K562 (cell line): ENCODE measurements around the gene CENPE. TPM values are rescaled to one million over a fixed set of nuclear protein-coding genes. Genes with fewer than 3 reads are reported as not detected.

Experiments
- ATAC-seq: fragments of 200-7000 bp; cut with Tn5 transposase; 3 replicates; pipeline ENCODE4 v1.9.1; 2020; ENCODE audit warnings: moderate library complexity
- BruUV-seq: library from RNA; stranded (reverse); fragments of 400-500 nt; replicated peaks from 2 replicates; lab custom pipeline; 2021; lab: Mats Ljungman, UMichigan
- CTCF ChIA-PET: fragments of 300-600 bp; formaldehyde crosslinking; extraction: SDS; loops from one replicate; lab custom pipeline; 2021; ENCODE audit warnings: low intra/inter-chr PET ratio; lab: Yijun Ruan, JAX
- POLR2A ChIA-PET: fragments of 300-600, 350-650 bp; sonication (Branson Sonifier 250); formaldehyde crosslinking; extraction: SDS; loops from one replicate; lab custom pipeline; 2021; ENCODE audit warnings: antibody characterized with exemption, inconsistent platforms; lab: Yijun Ruan, JAX
- DNase-seq, 4 experiments: peaks; one replicate each; pipeline versions ENCODE4 v3.0.0 to v3.0.0-alpha.2; 2011 to 2018; ENCODE audit warnings: low spot score in 3 of 4, mixed read lengths in 3 of 4; ENCODE audit errors: extremely low read depth in 1 of 4
- FAIRE-seq: peaks from 2 replicates; lab custom pipeline; 2011; peaks lifted over from hg19 to GRCh38; lab: Jason Lieb, UNC
- H2AFZ ChIP-seq: 2 replicates; pipeline ENCODE4 v1.6.0; 2011; ENCODE audit warnings: low read depth, low read length, control low read depth, inconsistent platforms
- H3K27ac ChIP-seq: fragments of 200-600 bp; 3 replicates; pipeline ENCODE4 v1.8.0; 2011; ENCODE audit warnings: low read depth, mild to moderate bottlenecking, control low read depth, inconsistent platforms, low read length, moderate library complexity, mixed read lengths; ENCODE audit errors: extremely low read depth
- H3K27me3 ChIP-seq, 2 experiments: fragments of 300-600 bp in 1 of 2; 2 replicates in 1 of 2; 3 replicates in 1 of 2; pipeline versions ENCODE4 v1.6.0 to v1.8.0; 2011; ENCODE audit warnings: inconsistent platforms in 2 of 2, low read length in 2 of 2, mild to moderate bottlenecking in 1 of 2, mixed read lengths in 1 of 2, moderate library complexity in 1 of 2; ENCODE audit not compliant: control insufficient read depth in 2 of 2, insufficient read depth in 2 of 2
- H3K36me3 ChIP-seq: fragments of 300-600 bp; 3 replicates; pipeline ENCODE4 v1.8.0; 2011; ENCODE audit warnings: mild to moderate bottlenecking, low read length, inconsistent platforms; ENCODE audit not compliant: control insufficient read depth, insufficient read depth
- H3K4me1 ChIP-seq, 2 experiments: fragments of 200-600 bp in 1 of 2; replicated peaks in 1 of 2; 2 replicates in 1 of 2; 3 replicates in 1 of 2; pipeline versions ENCODE4 v1.5.1 to v1.8.0; 2011; ENCODE audit warnings: inconsistent platforms in 2 of 2, low read length in 2 of 2, mild to moderate bottlenecking in 1 of 2, mixed read lengths in 1 of 2, moderate library complexity in 1 of 2; ENCODE audit not compliant: control insufficient read depth in 2 of 2, insufficient read depth in 2 of 2
- H3K4me2 ChIP-seq: 2 replicates; pipeline ENCODE4 v1.6.1; 2011; ENCODE audit warnings: low read length, control low read depth, inconsistent platforms, mixed read lengths; ENCODE audit not compliant: insufficient read depth
- H3K4me3 ChIP-seq: fragments of 200-600 bp; sonication (generic), shearing (Covaris generic); 2 replicates; pipeline ENCODE4 v1.5.1; 2016; ENCODE audit warnings: control low read depth, inconsistent platforms
- H3K79me2 ChIP-seq: fragments of 200-600 bp; 3 replicates; pipeline ENCODE4 v1.8.0; 2011; ENCODE audit warnings: low read length, inconsistent platforms; ENCODE audit not compliant: control insufficient read depth, insufficient read depth
- H3K9ac ChIP-seq, 2 experiments: 2 replicates each; pipeline versions ENCODE4 v1.6.0 to v1.6.1; 2011; ENCODE audit warnings: low read depth in 2 of 2, low read length in 2 of 2, control low read depth in 1 of 2, inconsistent platforms in 1 of 2, mild to moderate bottlenecking in 1 of 2, mixed read lengths in 1 of 2; ENCODE audit not compliant: insufficient read depth in 1 of 2
- H3K9me1 ChIP-seq: one replicate; pipeline ENCODE4 v1.6.0; 2011; ENCODE audit warnings: inconsistent platforms, mild to moderate bottlenecking, low read length, moderate library complexity; ENCODE audit not compliant: control insufficient read depth, insufficient read depth
- H3K9me3 ChIP-seq: replicated peaks from 2 replicates; pipeline ENCODE4 v1.5.1; 2011; ENCODE audit warnings: low read depth, low read length, inconsistent platforms; ENCODE audit not compliant: control insufficient read depth, insufficient read depth
- H4K20me1 ChIP-seq: replicated peaks from 2 replicates; pipeline ENCODE4 v1.6.1; 2011; ENCODE audit warnings: low read length, inconsistent platforms, mixed read lengths; ENCODE audit not compliant: control insufficient read depth, insufficient read depth
- E2F3 ChIP-seq: fragments of 250-450 bp; sonication (Bioruptor Pico); IDR thresholded peaks from 2 replicates; pipeline ENCODE4 v1.4.0; 2020; ENCODE audit warnings: mild to moderate bottlenecking
- FOXM1 ChIP-seq, 2 experiments: fragments of 450-650 bp in 1 of 2; sonication (generic) in 1 of 2; formaldehyde crosslinking in 1 of 2; IDR thresholded peaks; 2 replicates each; pipeline versions ENCODE4 v1.6.1 to v1.9.0; 2017 to 2022; ENCODE audit warnings: low read depth in 2 of 2, mild to moderate bottlenecking in 2 of 2, missing genetic modification reagents in 1 of 2, moderate library complexity in 1 of 2
- MCM7 ChIP-seq, 2 experiments: fragments of 450-650 bp; IDR thresholded peaks; 2 replicates each; pipeline ENCODE4 v1.6.1; 2016 to 2018
- NBN ChIP-seq: fragments of 450-650 bp; IDR thresholded peaks from 2 replicates; pipeline ENCODE4 v1.6.1; 2016; ENCODE audit warnings: low read depth, mild to moderate bottlenecking
- NFIX ChIP-seq: fragments of 250-450 bp; sonication (Bioruptor Pico); IDR thresholded peaks from 2 replicates; pipeline ENCODE4 v1.4.0; 2020; ENCODE audit warnings: low read depth, mild to moderate bottlenecking, moderate library complexity
- NUFIP1 ChIP-seq: fragments of 450-650 bp; IDR thresholded peaks from 2 replicates; pipeline ENCODE4 v1.6.1; 2018; ENCODE audit not compliant: partially characterized antibody
- POU5F1 ChIP-seq: fragments of 150-350 bp; IDR thresholded peaks from 2 replicates; pipeline ENCODE4 v1.6.1; 2014; ENCODE audit warnings: borderline replicate concordance, low read length, low read depth, mild to moderate bottlenecking; ENCODE audit not compliant: partially characterized antibody
- RFX7 ChIP-seq: fragments of 250-450 bp; sonication (Bioruptor Pico); IDR thresholded peaks from 2 replicates; pipeline ENCODE4 v1.5.1; 2021; ENCODE audit warnings: mild to moderate bottlenecking
- RUNX1 ChIP-seq: sonication (generic); IDR thresholded peaks from 2 replicates; pipeline ENCODE4 v1.6.1; 2016; ENCODE audit warnings: antibody characterized with exemption, low read depth
- SRSF1 ChIP-seq: fragments of 200-400 bp; formaldehyde crosslinking; IDR thresholded peaks from 2 replicates; pipeline ENCODE4 v1.6.1; 2017; ENCODE audit warnings: mild to moderate bottlenecking, low read depth, low read length, moderate library complexity
- TAL1 ChIP-seq: fragments of 450-650 bp; IDR thresholded peaks from 2 replicates; pipeline ENCODE4 v1.6.1; 2016; ENCODE audit warnings: mild to moderate bottlenecking
- ZEB2 ChIP-seq: fragments of 450-650 bp; IDR thresholded peaks from 2 replicates; pipeline ENCODE4 v1.6.1; 2016
- ZFP1 ChIP-seq: fragments of 450-650 bp; formaldehyde crosslinking; IDR thresholded peaks from 2 replicates; pipeline ENCODE4 v1.4.0; 2020; ENCODE audit warnings: mild to moderate bottlenecking, mixed read lengths
- ZHX1 ChIP-seq: fragments of 150-350 bp; conservative IDR thresholded peaks from 2 replicates; pipeline ENCODE4 v1.6.1; 2014; ENCODE audit warnings: low read length
- ZNF384 ChIP-seq: IDR thresholded peaks from 2 replicates; pipeline ENCODE4 v1.6.1; 2012; ENCODE audit warnings: low read depth, low read length, improper control_type of control experiment
- ZNF780A ChIP-seq: fragments of 250-450 bp; sonication (Bioruptor Pico); IDR thresholded peaks from 2 replicates; pipeline ENCODE4 v1.5.0; 2021; ENCODE audit warnings: mild to moderate bottlenecking
- WGBS: fragments of 100-300 bp; shearing (Covaris generic); methylation state at CpG from one replicate; pipeline ENCODE4 v1.1.6; 2016; ENCODE audit warnings: low coverage, mixed read lengths; ENCODE audit not compliant: insufficient coverage; ENCODE audit errors: missing lambda C conversion rate; 5-methylcytosine and 5-hydroxymethylcytosine counted together
- in situ Hi-C: fragments of 300-500 bp; cut with MboI; formaldehyde crosslinking; loops from 4 replicates; pipeline ENCODE4 v1.15.0; 2018; ENCODE audit warnings: inconsistent platforms, mixed read lengths
- intact Hi-C: fragments of 100-400 bp; cut with micrococcal nuclease; formaldehyde crosslinking; loops from 2 replicates; pipeline ENCODE4 v1.14.2; 2022
- polyA plus RNA-seq, 8 experiments: library from polyadenylated mRNA; depleted of rRNA in 4 of 8; stranded (reverse) in 5 of 8; unstranded in 3 of 8; fragments of >200 nt; fragmentation: Nextera tagmentation in 2 of 8; fragmentation: Illumina TruSeq in 1 of 8; extraction: Ambion mirVana in 2 of 8; extraction: Trizol in 1 of 8; gene quantifications; 2 replicates each; pipeline versions ENCODE4 v1.2.1 to v1.2.3, GENCODE V29; 2011 to 2014; ENCODE audit warnings: inconsistent platforms in 1 of 8, missing spikeins in 1 of 8
- total RNA-seq, 7 experiments: library from RNA; depleted of rRNA in 6 of 7; stranded (reverse); fragments of >200 nt in 6 of 7; fragmentation: Illumina TruSeq in 2 of 7; extraction: Trizol in 2 of 7; gene quantifications; 2 replicates each; pipeline versions ENCODE4 v1.2.1 to v1.2.3, GENCODE V29; 2011 to 2021; ENCODE audit warnings: low replicate concordance in 1 of 7
- TF ChIP-seq, protein P1 (sequence below): fragments of 250-450 bp; sonication (Bioruptor Pico); IDR thresholded peaks from 2 replicates; pipeline ENCODE4 v1.5.0; 2021; ENCODE audit warnings: mild to moderate bottlenecking, borderline replicate concordance

Gene CENPE
- total and polyA plus RNA-seq, 9 of the 15 experiments (the other 6 are each of a cell fraction or from before 2014, with no cell fraction given): 9.9 to 53.2 (median 27.4) TPM

- no peak for TF ChIP-seq NUFIP1
- TF ChIP-seq, protein P1, sequence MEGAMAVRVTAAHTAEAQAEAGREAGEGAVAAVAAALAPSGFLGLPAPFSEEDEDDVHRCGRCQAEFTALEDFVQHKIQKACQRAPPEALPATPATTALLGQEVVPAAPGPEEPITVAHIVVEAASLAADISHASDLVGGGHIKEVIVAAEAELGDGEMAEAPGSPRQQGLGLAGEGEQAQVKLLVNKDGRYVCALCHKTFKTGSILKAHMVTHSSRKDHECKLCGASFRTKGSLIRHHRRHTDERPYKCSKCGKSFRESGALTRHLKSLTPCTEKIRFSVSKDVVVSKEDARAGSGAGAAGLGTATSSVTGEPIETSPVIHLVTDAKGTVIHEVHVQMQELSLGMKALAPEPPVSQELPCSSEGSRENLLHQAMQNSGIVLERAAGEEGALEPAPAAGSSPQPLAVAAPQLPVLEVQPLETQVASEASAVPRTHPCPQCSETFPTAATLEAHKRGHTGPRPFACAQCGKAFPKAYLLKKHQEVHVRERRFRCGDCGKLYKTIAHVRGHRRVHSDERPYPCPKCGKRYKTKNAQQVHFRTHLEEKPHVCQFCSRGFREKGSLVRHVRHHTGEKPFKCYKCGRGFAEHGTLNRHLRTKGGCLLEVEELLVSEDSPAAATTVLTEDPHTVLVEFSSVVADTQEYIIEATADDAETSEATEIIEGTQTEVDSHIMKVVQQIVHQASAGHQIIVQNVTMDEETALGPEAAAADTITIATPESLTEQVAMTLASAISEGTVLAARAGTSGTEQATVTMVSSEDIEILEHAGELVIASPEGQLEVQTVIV (CRISPR knock-in tag): no peak
- TF ChIP-seq TAL1: no peak
- no peak for TF ChIP-seq ZEB2
- TF ChIP-seq MCM7 (IDR thresholded peaks at IDR 0.05): no peak
- no peak for TF ChIP-seq E2F3 (CRISPR knock-in tag)
- TF ChIP-seq SRSF1: no peak
- TF ChIP-seq ZNF384: no peak
Observed at GRCh38 chr4:103152381-103152780, 45.8 kb downstream of the CENPE start (continued).

DNA sequence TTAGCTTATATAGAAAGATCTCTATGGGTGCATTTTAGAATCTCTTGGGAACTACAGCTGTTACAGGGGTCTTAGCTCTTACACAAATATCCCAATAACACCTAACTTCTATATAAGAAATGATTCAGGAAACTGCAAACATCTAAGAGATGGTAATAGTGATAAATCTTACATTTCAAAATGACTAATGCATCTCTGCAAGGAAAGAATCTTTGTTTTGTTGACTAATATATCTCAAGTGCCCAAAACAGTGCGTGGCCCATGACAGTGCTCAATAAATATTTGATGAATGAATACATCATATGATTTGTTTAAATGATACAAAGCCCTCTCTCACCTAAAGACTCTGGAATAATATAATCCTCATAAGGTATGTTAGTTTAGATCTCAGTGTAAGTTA is 47.5 kb downstream of the CENPE start:
- Histone ChIP-seq H3K4me3 (no peak overlapping the region), H3K4me1 (no peaks in the 10 kb centered on the region), H3K9me3 (no peaks in the 10 kb centered on the region), H4K20me1 (no peaks in the 10 kb centered on the region), H3K79me2 (no peaks in the 10 kb centered on the region), H3K36me3 (peaks cover 73% of the 10 kb centered on the region), H3K9me1 (no peaks in the 10 kb centered on the region), H3K27ac (no peak overlapping the region), H2AFZ (no peak overlapping the region), H3K27me3 (no peaks in the 10 kb centered on the region), H3K4me2 (no peak overlapping the region), H3K9ac (no peak overlapping the region)
- ATAC-seq: no peak
- in situ Hi-C loops: no loop called here
- CTCF ChIA-PET: no interaction called here
- FAIRE-seq: no peak
- POLR2A ChIA-PET: no interaction called here
- DNase-seq: no peak
- BruUV-seq: no TSS peak
- WGBS: 100% methylated on average over 1 of the region's 1 CpG
- intact Hi-C loops: no loop called here
- no peak for TF ChIP-seq RFX7
- TF ChIP-seq ZNF780A (CRISPR knock-in tag): no peak
- TF ChIP-seq POU5F1: no peak
- no peak for TF ChIP-seq NFIX (CRISPR knock-in tag)
- TF ChIP-seq RUNX1: no peak
- no peak for TF ChIP-seq FOXM1 (IDR thresholded peaks at IDR 0.05; ENCODE audit: low read depth)
- no peak for TF ChIP-seq FOXM1 (CRISPR knock-in tag; IDR thresholded peaks at IDR 0.05; ENCODE audit: low read depth)
- no peak for TF ChIP-seq NBN
- TF ChIP-seq ZFP1 (CRISPR knock-in tag): no peak
- no peak for TF ChIP-seq ZHX1
